Spleen (tissue), 11 donors: ENCODE results near the gene PTPRN2. TPM values are rescaled to one million over a fixed set of nuclear protein-coding genes. Genes with fewer than 3 reads are reported as not detected.

Experiments used
- DNase-seq: peaks from one replicate; pipeline ENCODE4 v3.0.0-alpha.2; 2020
- H3K27ac ChIP-seq, 8 donors: fragments of 200-600 bp; sonication (generic) in 7 of 8; 1 replicate in 4 of 8; 2 replicates in 4 of 8; pipeline versions ENCODE4 v1.5.0 to v1.8.0; 2016 to 2021; ENCODE audit warnings: inconsistent platforms in 4 of 8, mild to moderate bottlenecking in 4 of 8, moderate library complexity in 1 of 8
- H3K27me3 ChIP-seq, 7 donors: fragments of 200-600 bp; sonication (generic) in 6 of 7; replicated peaks in 1 of 7; 1 replicate in 4 of 7; 2 replicates in 3 of 7; pipeline versions ENCODE4 v1.5.0 to v1.8.0; 2016 to 2021; ENCODE audit warnings: inconsistent platforms in 3 of 7, mild to moderate bottlenecking in 1 of 7
- H3K36me3 ChIP-seq, 6 donors: fragments of 200-600 bp; sonication (generic) in 5 of 6; 1 replicate in 4 of 6; 2 replicates in 2 of 6; pipeline versions ENCODE4 v1.5.0 to v1.8.0; 2016 to 2021; ENCODE audit warnings: inconsistent platforms in 2 of 6
- H3K4me1 ChIP-seq, 6 donors: fragments of 200-600 bp; sonication (generic) in 5 of 6; 1 replicate in 3 of 6; 2 replicates in 3 of 6; pipeline versions ENCODE4 v1.5.0 to v1.8.0; 2016 to 2021; ENCODE audit warnings: inconsistent platforms in 3 of 6
- H3K4me3 ChIP-seq, 8 donors: fragments of 200-600 bp; sonication (generic) in 7 of 8; 1 replicate in 4 of 8; 2 replicates in 4 of 8; pipeline versions ENCODE4 v1.5.0 to v1.8.0; 2016 to 2021; ENCODE audit warnings: inconsistent platforms in 4 of 8, mild to moderate bottlenecking in 4 of 8, moderate library complexity in 2 of 8
- H3K9me3 ChIP-seq, 8 donors: fragments of 200-600 bp; sonication (generic) in 7 of 8; 1 replicate in 4 of 8; 2 replicates in 4 of 8; pipeline versions ENCODE4 v1.5.0 to v1.8.0; 2016 to 2021; ENCODE audit warnings: inconsistent platforms in 4 of 8
- CTCF ChIP-seq, 11 experiments: fragments of 200-600 bp in 7 of 11; fragments of 450-650 bp in 4 of 11; sonication (generic) in 4 of 11; IDR thresholded peaks in 8 of 11; conservative IDR thresholded peaks in 3 of 11; 1 replicate in 7 of 11; 2 replicates in 4 of 11; pipeline versions ENCODE4 v1.4.0 to v1.8.0; 2016 to 2021; ENCODE audit warnings: antibody characterized with exemption in 11 of 11, inconsistent platforms in 4 of 11, mild to moderate bottlenecking in 1 of 11
- POLR2A ChIP-seq, 3 donors: fragments of 450-650 bp; IDR thresholded peaks; one replicate each; pipeline ENCODE4 v1.5.1; 2017; ENCODE audit warnings: antibody characterized with exemption in 3 of 3, mild to moderate bottlenecking in 1 of 3
- POLR2AphosphoS5 ChIP-seq, 3 donors: sonication (generic); formaldehyde crosslinking; IDR thresholded peaks; one replicate each; pipeline ENCODE4 v1.5.1; 2017; ENCODE audit warnings: antibody characterized with exemption in 3 of 3
- WGBS, 5 donors: extraction: QIAGEN DNeasy Blood & Tissue Kit in 3 of 5; methylation state at CpG; one replicate each; pipeline versions ENCODE4 v1.1.5 to v1.1.7; 2013 to 2018; 5-methylcytosine and 5-hydroxymethylcytosine counted together
- intact Hi-C: fragments of 100-400 bp; cut with DNase I; formaldehyde crosslinking; loops from one replicate; pipeline ENCODE4 v1.15.0; 2023; ENCODE audit warnings: low total_unique reads
- polyA plus RNA-seq, 3 donors: library from polyadenylated mRNA; stranded (reverse); fragments of 200-250 nt; gene quantifications; one replicate each; pipeline ENCODE4 v1.2.1, GENCODE V29; 2013
- total RNA-seq, 7 donors: library from RNA; depleted of rRNA in 3 of 7; stranded (reverse); fragments of >200 nt in 3 of 7; fragmentation: NEBNext Ultra II Directional in 4 of 7; extraction: Animal tissue kit (Norgen Biotek cat#: 25700) in 4 of 7; gene quantifications; one replicate each; pipeline versions ENCODE4 v1.1.0 to v1.2.1, GENCODE V29; 2016 to 2021
- donor health status: healthy with polysubstance abuse.
- donor health status: DM: no; HTN: no; CAD: no; lungs with moderate emphysema.
- donor health status: DM: no; HTN: no; CAD: no.
- donor health status: Bipolar disorder and iron deficiency.
- donor health status: healthy.
- donor health status: DM: no; HTN: no; CAD: no.
- donor health status: DM: yes; HTN: yes; CAD: no.

The PTPRN2 gene
- total and polyA plus RNA-seq, 10 donors = 7.0 to 22.8 (median 16.8) TPM

GRCh38 chr7:158549616-158550393 lies 37.8 kb downstream of the PTPRN2 start:
- WGBS, 5 donors = 56 to 71% (median 60%) methylated on average over 21 to 36 of the region's 36 CpGs
- TF ChIP-seq POLR2A (IDR thresholded peaks at IDR 0.05) (no peak), CTCF (IDR thresholded peaks at IDR 0.05 in 8 of 11, conservative IDR thresholded peaks at IDR 0.05 in 3 of 11) (no peak), POLR2AphosphoS5 (IDR thresholded peaks at IDR 0.05) (peak in 1 of 3 donors; percentile 34)
- peak; percentile 44 for DNase-seq
- Histone ChIP-seq H3K4me1 (peaks cover 0 to 17% (median 4%) of the 10 kb centered on the region in 6 donors), H3K9me3 (no peaks in the 10 kb centered on the region), H3K27me3 (peaks cover 0 to 24% (median 0%) of the 10 kb centered on the region in 7 donors), H3K27ac (no peak overlapping the region), H3K4me3 (peak overlapping the region in 2 of 8 donors; percentile 27 to 50), H3K36me3 (no peaks in the 10 kb centered on the region)
- intact Hi-C loops = no loop called here

- DNase-seq = peak; percentile 75
- Histone ChIP-seq H3K27ac (no peak overlapping the region), H3K4me3 (peak overlapping the region in 2 of 8 donors; percentile 27 to 50), H3K4me1 (peaks cover 0 to 17% (median 4%) of the 10 kb centered on the region in 6 donors), H3K9me3 (no peaks in the 10 kb centered on the region), H3K36me3 (no peaks in the 10 kb centered on the region), H3K27me3 (peaks cover 0 to 18% (median 0%) of the 10 kb centered on the region in 7 donors)
- intact Hi-C loops = no loop called here
- WGBS, 5 donors = 40 to 60% (median 55%) methylated on average over 15 to 22 of the region's 22 CpGs
- no peak for TF ChIP-seq CTCF (IDR thresholded peaks at IDR 0.05 in 8 of 11, conservative IDR thresholded peaks at IDR 0.05 in 3 of 11)
- no peak for TF ChIP-seq POLR2A (IDR thresholded peaks at IDR 0.05)
- no peak for TF ChIP-seq POLR2AphosphoS5 (IDR thresholded peaks at IDR 0.05)
Measured at GRCh38 chr7:158549176-158549615, 38.4 kb downstream of the PTPRN2 start.

- no peaks in the 10 kb centered on the region for H3K36me3 ChIP-seq
- intact Hi-C loops = no loop called here
- 59 to 85% (median 81%) methylated on average over 7 to 14 of the region's 14 CpGs for WGBS, 5 donors
- DNase-seq = peak; percentile 68
- peak overlapping the region in 2 of 8 donors; percentile 27 to 50 for H3K4me3 ChIP-seq
- H3K27me3 ChIP-seq = peaks cover 0 to 18% (median 0%) of the 10 kb centered on the region in 7 donors
- H3K9me3 ChIP-seq = no peaks in the 10 kb centered on the region
- no peak overlapping the region for H3K27ac ChIP-seq
- peaks cover 0 to 17% (median 4%) of the 10 kb centered on the region in 6 donors for H3K4me1 ChIP-seq
- no peak for TF ChIP-seq POLR2AphosphoS5 (IDR thresholded peaks at IDR 0.05)
- TF ChIP-seq POLR2A (IDR thresholded peaks at IDR 0.05) = no peak
- TF ChIP-seq CTCF (IDR thresholded peaks at IDR 0.05 in 8 of 11, conservative IDR thresholded peaks at IDR 0.05 in 3 of 11) = no peak
Measured at GRCh38 chr7:158548726-158549125, 38.9 kb downstream of the PTPRN2 start.

- no peaks in the 10 kb centered on the region for H3K9me3 ChIP-seq
- DNase-seq = no peak
- WGBS, 5 donors = 77 to 90% (median 87%) methylated on average over 6 to 9 of the region's 9 CpGs
- H3K27me3 ChIP-seq = peaks cover 0 to 18% (median 0%) of the 10 kb centered on the region in 7 donors
- H3K27ac ChIP-seq = no peak overlapping the region
- peaks cover 0 to 17% (median 4%) of the 10 kb centered on the region in 6 donors for H3K4me1 ChIP-seq
- intact Hi-C loops = no loop called here
- H3K36me3 ChIP-seq = no peaks in the 10 kb centered on the region
- TF ChIP-seq CTCF (IDR thresholded peaks at IDR 0.05 in 8 of 11, conservative IDR thresholded peaks at IDR 0.05 in 3 of 11) (no peak), POLR2AphosphoS5 (IDR thresholded peaks at IDR 0.05) (no peak), POLR2A (IDR thresholded peaks at IDR 0.05) (no peak)
- H3K4me3 ChIP-seq = no peak overlapping the region
Measured at GRCh38 chr7:158547817-158548216, 39.8 kb downstream of the PTPRN2 start.
